Neural cell (in vitro differentiated cells): Measurements from ENCODE around the gene COPS4. TPM values are rescaled to one million over a fixed set of nuclear protein-coding genes. Genes with fewer than 3 reads are reported as not detected.
"Not testable (repeated sequence)": the region's sequence is repeated elsewhere in the genome, so short reads cannot be mapped to it uniquely, and the experiment has no call there.

ENCODE experiments used
- H2AFZ ChIP-seq: fragments of 200-600, 300-800 bp; sonication (generic), shearing (Covaris generic); 2 replicates; pipeline ENCODE4 v1.6.0; 2014; ENCODE audit warnings: low read depth, mild to moderate bottlenecking, antibody characterized with exemption, low read length, moderate library complexity
- H3F3A ChIP-seq: fragments of 200-600 bp; shearing (Covaris generic); 2 replicates; pipeline ENCODE4 v1.6.1; 2016; ENCODE audit warnings: mild to moderate bottlenecking, moderate library complexity, mixed read lengths, antibody characterized with exemption, low read length; ENCODE audit not compliant: insufficient read depth, poor library complexity, severe bottlenecking
- H3K27ac ChIP-seq: fragments of 200-600, 300-800 bp; sonication (generic), shearing (Covaris generic); 2 replicates; pipeline ENCODE4 v1.5.1; 2014; ENCODE audit warnings: mild to moderate bottlenecking, low read length, moderate library complexity
- H3K27me3 ChIP-seq: fragments of 300-800, 200-600 bp; sonication (generic), shearing (Covaris generic); 2 replicates; pipeline ENCODE4 v1.6.0; 2014; ENCODE audit warnings: mild to moderate bottlenecking, low read depth, low read length, moderate library complexity; ENCODE audit not compliant: insufficient read depth
- H3K36me3 ChIP-seq: fragments of 300-800, 200-600 bp; sonication (generic), shearing (Covaris generic); 2 replicates; pipeline ENCODE4 v1.5.1; 2014; ENCODE audit warnings: mild to moderate bottlenecking, antibody characterized with exemption, low read length, moderate library complexity; ENCODE audit not compliant: insufficient read depth
- H3K4me2 ChIP-seq: fragments of 300-800, 200-600 bp; sonication (generic), shearing (Covaris generic); 2 replicates; pipeline ENCODE4 v1.6.0; 2014; ENCODE audit warnings: mild to moderate bottlenecking, low read length
- H3K4me3 ChIP-seq: fragments of 300-800, 200-600 bp; sonication (generic), shearing (Covaris generic); 2 replicates; pipeline ENCODE4 v1.5.1; 2014; ENCODE audit warnings: mild to moderate bottlenecking, low read length, moderate library complexity
- H3K79me2 ChIP-seq: fragments of 200-600 bp; shearing (Covaris generic); replicated peaks from 2 replicates; pipeline ENCODE4 v1.6.0; 2014; ENCODE audit warnings: mild to moderate bottlenecking, low read length, moderate library complexity; ENCODE audit not compliant: insufficient read depth
- H3K9ac ChIP-seq: fragments of 300-800, 200-600 bp; sonication (generic), shearing (Covaris generic); 2 replicates; pipeline ENCODE4 v1.6.1; 2016; ENCODE audit warnings: mild to moderate bottlenecking, low read length, mixed read lengths
- H3K9me2 ChIP-seq: fragments of 200-600 bp; shearing (Covaris generic); 2 replicates; pipeline ENCODE4 v1.6.1; 2016; ENCODE audit warnings: mild to moderate bottlenecking, low read length, mixed read lengths; ENCODE audit not compliant: insufficient read depth
- H3K9me3 ChIP-seq: fragments of 200-600, 300-800 bp; sonication (generic), shearing (Covaris generic); 2 replicates; pipeline ENCODE4 v1.6.1; 2016; ENCODE audit warnings: mild to moderate bottlenecking, mixed run types, low read length, moderate library complexity, mixed read lengths
- H4K20me1 ChIP-seq: fragments of 200-600 bp; shearing (Covaris generic); 2 replicates; pipeline ENCODE4 v1.6.1; 2016; ENCODE audit warnings: mild to moderate bottlenecking, mixed run types; ENCODE audit not compliant: insufficient read depth
- EP300 ChIP-seq: fragments of 450-650 bp; conservative IDR thresholded peaks from 2 replicates; pipeline ENCODE4 v1.6.1; 2014; ENCODE audit warnings: antibody characterized with exemption, mild to moderate bottlenecking, moderate library complexity; ENCODE audit not compliant: poor library complexity, severe bottlenecking
- EZH2 ChIP-seq: fragments of 200-600, 300-800 bp; shearing (Covaris generic), sonication (generic); IDR thresholded peaks from 2 replicates; pipeline ENCODE4 v1.6.1; 2014; ENCODE audit warnings: antibody characterized with exemption, low read length, borderline replicate concordance, mild to moderate bottlenecking; ENCODE audit not compliant: insufficient read depth, poor library complexity, severe bottlenecking
- MXI1 ChIP-seq: fragments of 450-650 bp; conservative IDR thresholded peaks from 2 replicates; pipeline ENCODE4 v1.6.1; 2014; ENCODE audit warnings: antibody characterized with exemption, mild to moderate bottlenecking; ENCODE audit not compliant: poor library complexity, severe bottlenecking
- POLR2AphosphoS5 ChIP-seq: IDR thresholded peaks from 2 replicates; pipeline ENCODE4 v1.6.1; 2012
- RAD21 ChIP-seq: fragments of 450-650 bp; conservative IDR thresholded peaks from 2 replicates; pipeline ENCODE4 v1.6.1; 2014; ENCODE audit warnings: antibody characterized with exemption, mild to moderate bottlenecking, moderate library complexity
- SMC3 ChIP-seq: fragments of 450-650 bp; conservative IDR thresholded peaks from 2 replicates; pipeline ENCODE4 v1.6.1; 2014; ENCODE audit warnings: antibody characterized with exemption, mild to moderate bottlenecking, moderate library complexity; ENCODE audit not compliant: poor library complexity
- TAF1 ChIP-seq: IDR thresholded peaks from 2 replicates; pipeline ENCODE4 v1.6.1; 2012; ENCODE audit warnings: low read depth
- polyA plus RNA-seq: library from polyadenylated mRNA; depleted of rRNA; stranded (reverse); fragments of >200 nt; gene quantifications from 2 replicates; pipeline ENCODE4 v1.2.3, GENCODE V29; 2014
- TF ChIP-seq, protein P1 (sequence below): fragments of 450-650 bp; IDR thresholded peaks from 2 replicates; pipeline ENCODE4 v1.5.1; 2014; ENCODE audit warnings: antibody characterized with exemption, mild to moderate bottlenecking, moderate library complexity; ENCODE audit not compliant: poor library complexity, severe bottlenecking
- TF ChIP-seq, protein P2 (sequence below): IDR thresholded peaks from 2 replicates; pipeline ENCODE4 v1.6.1; 2012; ENCODE audit warnings: borderline replicate concordance

Gene COPS4
- polyA plus RNA-seq, 1 donor from 2014 or later, result 77.7 TPM

DNA sequence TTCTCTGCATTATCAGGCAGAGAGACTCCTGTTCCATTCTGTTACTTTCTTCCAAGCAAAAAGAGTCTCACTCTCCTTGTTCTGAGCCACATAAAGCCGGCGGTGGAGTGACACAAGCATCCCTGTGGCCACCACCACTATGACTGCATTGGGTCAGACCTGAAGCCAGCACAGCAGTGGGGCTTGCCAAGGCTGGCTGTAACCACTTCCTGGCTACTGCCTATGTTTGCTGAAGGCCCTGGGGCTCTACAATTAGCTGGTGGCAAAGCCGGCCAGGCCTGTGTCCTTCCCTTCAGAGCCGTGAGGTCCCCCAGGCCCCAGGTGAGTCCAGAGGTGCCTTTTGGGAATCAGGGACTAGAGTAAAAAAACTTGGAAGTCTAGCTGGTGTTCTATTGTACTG lies 47.8 kb downstream of the COPS4 start:
- TF ChIP-seq, protein P1, sequence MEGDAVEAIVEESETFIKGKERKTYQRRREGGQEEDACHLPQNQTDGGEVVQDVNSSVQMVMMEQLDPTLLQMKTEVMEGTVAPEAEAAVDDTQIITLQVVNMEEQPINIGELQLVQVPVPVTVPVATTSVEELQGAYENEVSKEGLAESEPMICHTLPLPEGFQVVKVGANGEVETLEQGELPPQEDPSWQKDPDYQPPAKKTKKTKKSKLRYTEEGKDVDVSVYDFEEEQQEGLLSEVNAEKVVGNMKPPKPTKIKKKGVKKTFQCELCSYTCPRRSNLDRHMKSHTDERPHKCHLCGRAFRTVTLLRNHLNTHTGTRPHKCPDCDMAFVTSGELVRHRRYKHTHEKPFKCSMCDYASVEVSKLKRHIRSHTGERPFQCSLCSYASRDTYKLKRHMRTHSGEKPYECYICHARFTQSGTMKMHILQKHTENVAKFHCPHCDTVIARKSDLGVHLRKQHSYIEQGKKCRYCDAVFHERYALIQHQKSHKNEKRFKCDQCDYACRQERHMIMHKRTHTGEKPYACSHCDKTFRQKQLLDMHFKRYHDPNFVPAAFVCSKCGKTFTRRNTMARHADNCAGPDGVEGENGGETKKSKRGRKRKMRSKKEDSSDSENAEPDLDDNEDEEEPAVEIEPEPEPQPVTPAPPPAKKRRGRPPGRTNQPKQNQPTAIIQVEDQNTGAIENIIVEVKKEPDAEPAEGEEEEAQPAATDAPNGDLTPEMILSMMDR, result no peak
- TF ChIP-seq RAD21 (no peak), EP300 (no peak), TAF1 (no peak), SMC3 (no peak), EZH2 (no peak), MXI1 (no peak), POLR2AphosphoS5 (no peak)
- TF ChIP-seq, protein P2, sequence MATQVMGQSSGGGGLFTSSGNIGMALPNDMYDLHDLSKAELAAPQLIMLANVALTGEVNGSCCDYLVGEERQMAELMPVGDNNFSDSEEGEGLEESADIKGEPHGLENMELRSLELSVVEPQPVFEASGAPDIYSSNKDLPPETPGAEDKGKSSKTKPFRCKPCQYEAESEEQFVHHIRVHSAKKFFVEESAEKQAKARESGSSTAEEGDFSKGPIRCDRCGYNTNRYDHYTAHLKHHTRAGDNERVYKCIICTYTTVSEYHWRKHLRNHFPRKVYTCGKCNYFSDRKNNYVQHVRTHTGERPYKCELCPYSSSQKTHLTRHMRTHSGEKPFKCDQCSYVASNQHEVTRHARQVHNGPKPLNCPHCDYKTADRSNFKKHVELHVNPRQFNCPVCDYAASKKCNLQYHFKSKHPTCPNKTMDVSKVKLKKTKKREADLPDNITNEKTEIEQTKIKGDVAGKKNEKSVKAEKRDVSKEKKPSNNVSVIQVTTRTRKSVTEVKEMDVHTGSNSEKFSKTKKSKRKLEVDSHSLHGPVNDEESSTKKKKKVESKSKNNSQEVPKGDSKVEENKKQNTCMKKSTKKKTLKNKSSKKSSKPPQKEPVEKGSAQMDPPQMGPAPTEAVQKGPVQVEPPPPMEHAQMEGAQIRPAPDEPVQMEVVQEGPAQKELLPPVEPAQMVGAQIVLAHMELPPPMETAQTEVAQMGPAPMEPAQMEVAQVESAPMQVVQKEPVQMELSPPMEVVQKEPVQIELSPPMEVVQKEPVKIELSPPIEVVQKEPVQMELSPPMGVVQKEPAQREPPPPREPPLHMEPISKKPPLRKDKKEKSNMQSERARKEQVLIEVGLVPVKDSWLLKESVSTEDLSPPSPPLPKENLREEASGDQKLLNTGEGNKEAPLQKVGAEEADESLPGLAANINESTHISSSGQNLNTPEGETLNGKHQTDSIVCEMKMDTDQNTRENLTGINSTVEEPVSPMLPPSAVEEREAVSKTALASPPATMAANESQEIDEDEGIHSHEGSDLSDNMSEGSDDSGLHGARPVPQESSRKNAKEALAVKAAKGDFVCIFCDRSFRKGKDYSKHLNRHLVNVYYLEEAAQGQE, result no peak
- Histone ChIP-seq H3K27me3 (no peaks in the 10 kb centered on the region), H3K4me2 (no peak overlapping the region), H3K9me3 (no peaks in the 10 kb centered on the region), H3F3A (no peaks in the 10 kb centered on the region), H2AFZ (no peak overlapping the region), H3K9ac (no peak overlapping the region), H4K20me1 (no peaks in the 10 kb centered on the region), H3K27ac (no peak overlapping the region), H3K36me3 (no peaks in the 10 kb centered on the region), H3K79me2 (no peaks in the 10 kb centered on the region), H3K4me3 (no peak overlapping the region), H3K9me2 (no peaks in the 10 kb centered on the region)

DNA sequence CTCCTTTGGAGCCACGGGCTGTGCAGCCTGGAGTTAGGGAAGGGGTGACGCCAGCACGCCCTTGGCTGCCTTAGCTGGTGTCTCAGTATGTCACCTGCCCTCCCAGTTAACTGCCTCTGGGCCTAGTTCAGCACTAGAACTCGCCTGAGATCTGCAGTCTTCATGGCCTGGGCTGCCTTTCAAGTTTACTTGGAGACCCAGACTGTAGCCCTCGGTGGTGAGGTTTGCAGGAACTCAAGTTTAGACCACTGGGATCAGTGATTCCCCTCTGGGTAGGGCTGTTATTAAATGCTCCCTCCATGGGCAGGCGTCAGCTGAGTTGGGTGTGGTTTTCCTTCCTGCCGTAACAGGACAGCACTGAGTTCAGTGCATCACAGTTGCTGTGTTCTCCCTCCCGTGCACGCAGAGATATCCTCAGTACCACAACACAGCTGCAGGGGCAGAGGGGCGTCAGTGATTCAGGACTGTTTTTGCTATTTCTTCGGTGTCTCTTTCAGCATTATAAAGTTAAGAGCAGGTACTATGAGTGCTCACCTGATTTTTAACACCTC lies 49.0 kb downstream of the COPS4 start:
- Histone ChIP-seq H2AFZ (no peak overlapping the region), H3K27me3 (no peaks in the 10 kb centered on the region), H4K20me1 (no peaks in the 10 kb centered on the region), H3K27ac (no peak overlapping the region), H3K9me2 (no peaks in the 10 kb centered on the region), H3K9ac (no peak overlapping the region), H3K9me3 (no peaks in the 10 kb centered on the region), H3K36me3 (no peaks in the 10 kb centered on the region), H3K4me3 (no peak overlapping the region), H3F3A (no peaks in the 10 kb centered on the region), H3K4me2 (no peak overlapping the region), H3K79me2 (no peaks in the 10 kb centered on the region)
- TF ChIP-seq EP300 (no peak), MXI1 (no peak), SMC3 (no peak), TAF1 (no peak), EZH2 (no peak), RAD21 (no peak)

DNA sequence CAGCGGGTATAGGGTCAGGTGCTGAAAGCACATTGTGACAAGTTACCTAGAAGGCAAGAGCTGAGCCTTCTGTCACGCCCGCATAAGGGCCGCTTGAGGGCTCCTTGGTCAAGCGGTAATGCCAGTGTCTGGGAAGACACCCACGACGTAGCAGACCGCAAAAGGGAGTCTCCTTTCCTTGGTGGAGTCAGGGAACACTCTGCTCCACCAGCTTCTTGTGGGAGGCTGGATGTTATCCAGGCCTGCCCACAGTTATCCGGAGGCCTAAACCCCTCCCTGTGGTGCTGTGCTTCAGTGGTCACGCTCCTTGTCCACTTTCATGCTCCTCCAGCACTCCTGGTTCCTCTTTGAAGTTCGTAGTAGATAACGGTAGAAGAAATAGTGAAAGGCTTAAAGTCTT lies 50.0 kb downstream of the COPS4 start:
- not testable (repeated sequence) for H3K4me2 ChIP-seq, H4K20me1 ChIP-seq, H3K79me2 ChIP-seq, H3K9ac ChIP-seq, H3K9me3 ChIP-seq, H3K27ac ChIP-seq, H2AFZ ChIP-seq, H3K36me3 ChIP-seq, H3K4me3 ChIP-seq, H3F3A ChIP-seq, H3K27me3 ChIP-seq, H3K9me2 ChIP-seq
